CD14-positive monocyte (primary cell): ENCODE results near the gene IQCN. TPM values are rescaled to one million over a fixed set of nuclear protein-coding genes. Genes with fewer than 3 reads are reported as not detected.
A peak's percentile ranks its signal among the peaks of the same experiment; 100 is the strongest.

Experiments used
- DNase-seq, 3 donors: peaks; one replicate each; pipeline ENCODE4 v3.0.0-alpha.2; 2011 to 2022
- H2AFZ ChIP-seq: 2 replicates; pipeline ENCODE4 v1.6.0; 2012; ENCODE audit warnings: mild to moderate bottlenecking, low read depth, low read length, inconsistent platforms; ENCODE audit not compliant: insufficient read depth, poor library complexity, severe bottlenecking
- H3K27ac ChIP-seq, 2 donors: 1 replicate in 1 of 2; 2 replicates in 1 of 2; pipeline ENCODE4 v1.5.1; 2012 to 2013; ENCODE audit warnings: low read length in 2 of 2, control low read depth in 1 of 2, inconsistent platforms in 1 of 2, low read depth in 1 of 2, mild to moderate bottlenecking in 1 of 2
- H3K27me3 ChIP-seq, 2 donors: one replicate each; pipeline versions ENCODE4 v1.6.0 to v1.6.1; 2011 to 2013; ENCODE audit warnings: low read length in 2 of 2; ENCODE audit not compliant: control insufficient read depth in 2 of 2, insufficient read depth in 2 of 2
- H3K36me3 ChIP-seq, 2 donors: replicated peaks in 1 of 2; 1 replicate in 1 of 2; 2 replicates in 1 of 2; pipeline versions ENCODE4 v1.5.1 to v1.6.1; 2012 to 2013; ENCODE audit warnings: low read length in 2 of 2, control low read depth in 1 of 2, inconsistent platforms in 1 of 2, mild to moderate bottlenecking in 1 of 2; ENCODE audit not compliant: insufficient read depth in 2 of 2, control insufficient read depth in 1 of 2
- H3K4me1 ChIP-seq, 2 donors: 1 replicate in 1 of 2; 2 replicates in 1 of 2; pipeline versions ENCODE4 v1.5.1 to v1.6.1; 2012 to 2013; ENCODE audit warnings: low read length in 2 of 2, control low read depth in 1 of 2, inconsistent platforms in 1 of 2, mild to moderate bottlenecking in 1 of 2, moderate library complexity in 1 of 2; ENCODE audit not compliant: insufficient read depth in 2 of 2, control insufficient read depth in 1 of 2
- H3K4me2 ChIP-seq: replicated peaks from 2 replicates; pipeline ENCODE3; 2012; ENCODE audit warnings: low read length, moderate library complexity, mild to moderate bottlenecking; ENCODE audit not compliant: poor library complexity, severe bottlenecking; ENCODE audit errors: extremely low read depth
- H3K4me3 ChIP-seq, 3 experiments: fragments of 200-600 bp in 1 of 3; sonication (generic) in 1 of 3; replicated peaks in 1 of 3; 1 replicate in 2 of 3; 2 replicates in 1 of 3; pipeline ENCODE4 v1.5.1; 2011 to 2013; ENCODE audit warnings: low read length in 3 of 3, mild to moderate bottlenecking in 3 of 3, control low read depth in 2 of 3, low read depth in 2 of 3, inconsistent platforms in 1 of 3, moderate library complexity in 1 of 3
- H3K79me2 ChIP-seq: 2 replicates; pipeline ENCODE4 v1.6.0; 2012; ENCODE audit warnings: mild to moderate bottlenecking, control low read depth, inconsistent platforms, low read length, moderate library complexity; ENCODE audit not compliant: insufficient read depth
- H3K9ac ChIP-seq: 2 replicates; pipeline ENCODE4 v1.6.0; 2017; ENCODE audit warnings: low read length, mild to moderate bottlenecking; ENCODE audit not compliant: insufficient read depth, poor library complexity, severe bottlenecking
- H3K9me3 ChIP-seq, 2 donors: replicated peaks in 1 of 2; 1 replicate in 1 of 2; 2 replicates in 1 of 2; pipeline versions ENCODE4 v1.5.1 to v1.6.1; 2012 to 2013; ENCODE audit warnings: low read length in 2 of 2, control low read depth in 1 of 2; ENCODE audit not compliant: control insufficient read depth in 1 of 2, insufficient read depth in 1 of 2
- H4K20me1 ChIP-seq: 2 replicates; pipeline ENCODE4 v1.6.0; 2012; ENCODE audit warnings: mild to moderate bottlenecking, low read length, control low read depth, moderate library complexity; ENCODE audit not compliant: insufficient read depth
- H3K27ac Mint-ChIP-seq, 7 donors: one replicate each; pipeline ENCODE4 v1.8.0; 2020; ENCODE audit warnings: mild to moderate bottlenecking in 7 of 7, mixed read lengths in 7 of 7, moderate library complexity in 6 of 7, inconsistent platforms in 2 of 7
- H3K27me3 Mint-ChIP-seq, 3 donors: one replicate each; pipeline ENCODE4 v1.8.0; 2021 to 2022; ENCODE audit warnings: low read depth in 3 of 3, mild to moderate bottlenecking in 3 of 3, mixed read lengths in 3 of 3, moderate library complexity in 3 of 3, inconsistent platforms in 1 of 3
- H3K36me3 Mint-ChIP-seq, 2 donors: one replicate each; pipeline ENCODE4 v1.8.0; 2020; ENCODE audit warnings: mixed read lengths in 2 of 2, inconsistent platforms in 1 of 2, mild to moderate bottlenecking in 1 of 2
- H3K4me1 Mint-ChIP-seq: one replicate; pipeline ENCODE4 v1.8.0; 2020; ENCODE audit warnings: mild to moderate bottlenecking, mixed read lengths
- H3K4me3 Mint-ChIP-seq, 2 donors: one replicate each; pipeline ENCODE4 v1.8.0; 2020; ENCODE audit warnings: mild to moderate bottlenecking in 2 of 2, mixed read lengths in 2 of 2, moderate library complexity in 1 of 2
- H3K9me3 Mint-ChIP-seq, 7 donors: one replicate each; pipeline ENCODE4 v1.8.0; 2020 to 2022; ENCODE audit warnings: mixed read lengths in 7 of 7, mild to moderate bottlenecking in 6 of 7, moderate library complexity in 6 of 7, inconsistent platforms in 2 of 7
- WGBS: methylation state at CpG from one replicate; pipeline ENCODE4 v1.1.5; 2013; ENCODE audit warnings: missing lambda C conversion rate; ENCODE audit not compliant: insufficient coverage; 5-methylcytosine and 5-hydroxymethylcytosine counted together
- intact Hi-C, 2 donors: fragments of 100-400 bp; cut with micrococcal nuclease; formaldehyde crosslinking; loops; one replicate each; pipeline versions ENCODE4 v1.15.0 to v1.15.1; 2023
- polyA plus RNA-seq, 3 donors: library from polyadenylated mRNA; depleted of rRNA in 1 of 3; unstranded in 2 of 3; stranded (reverse) in 1 of 3; fragments of 300-500 nt in 2 of 3; fragments of >200 nt in 1 of 3; fragmentation: Illumina TruSeq in 2 of 3; gene quantifications; 1 replicate in 2 of 3; 2 replicates in 1 of 3; pipeline ENCODE4 v1.2.3, GENCODE V29; 2012 to 2021
- TF ChIP-seq, protein P1 (sequence below): fragments of 200-600 bp; IDR thresholded peaks from one replicate; pipeline ENCODE4 v1.8.0; 2022; ENCODE audit warnings: antibody characterized with exemption, mild to moderate bottlenecking

The IQCN gene
- polyA plus RNA-seq, 3 donors: 6.9 TPM; not detected in 2

DNA sequence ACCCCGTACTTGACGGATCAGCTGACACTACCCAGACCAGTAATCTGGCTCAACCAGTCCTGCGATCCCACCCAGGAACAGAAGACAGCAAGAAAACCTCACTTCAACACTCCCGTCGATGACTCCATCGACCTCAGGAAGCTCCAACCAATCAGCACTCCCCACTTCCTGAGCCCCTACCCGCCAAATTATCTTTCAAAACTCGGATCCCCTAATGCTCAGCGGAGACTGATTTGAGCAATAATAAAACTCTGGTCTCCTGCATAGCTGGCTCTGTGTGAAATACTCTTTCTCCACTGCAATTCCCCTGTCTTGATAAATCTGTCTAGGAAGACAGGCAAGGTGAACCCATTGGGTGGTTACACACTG is 47.5 kb upstream of the IQCN start:
- Mint-ChIP-seq H3K4me3 (peak overlapping the region; percentile 78 to 85), H3K9me3 (no peaks in the 10 kb centered on the region), H3K27me3 (no peaks in the 10 kb centered on the region), H3K4me1 (peaks cover 65% of the 10 kb centered on the region), H3K36me3 (peaks cover 0 to 4% of the 10 kb centered on the region in 2 donors), H3K27ac (peak overlapping the region; percentile 90 to 93 (median 92))
- intact Hi-C loops: loop anchor here (2.0 to 5.0 kb wide), 3 partner anchors 15 to 129 kb away; partner anchors contain the start of gene MPV17L2 (in 1 of the 2)
- Histone ChIP-seq H3K4me2 (peak overlapping the region; percentile 81), H3K36me3 (no peaks in the 10 kb centered on the region), H4K20me1 (no peaks in the 10 kb centered on the region), H3K4me3 (peak overlapping the region in 1 of 3 experiments; percentile 93), H3K4me1 (peaks cover 65 to 71% of the 10 kb centered on the region in 2 donors), H3K9ac (no peak overlapping the region), H2AFZ (no peak overlapping the region), H3K9me3 (no peaks in the 10 kb centered on the region), H3K27ac (peak overlapping the region; percentile 59 to 89), H3K27me3 (no peaks in the 10 kb centered on the region), H3K79me2 (peaks cover 61% of the 10 kb centered on the region)
- DNase-seq: no peak
- TF ChIP-seq, protein P1, sequence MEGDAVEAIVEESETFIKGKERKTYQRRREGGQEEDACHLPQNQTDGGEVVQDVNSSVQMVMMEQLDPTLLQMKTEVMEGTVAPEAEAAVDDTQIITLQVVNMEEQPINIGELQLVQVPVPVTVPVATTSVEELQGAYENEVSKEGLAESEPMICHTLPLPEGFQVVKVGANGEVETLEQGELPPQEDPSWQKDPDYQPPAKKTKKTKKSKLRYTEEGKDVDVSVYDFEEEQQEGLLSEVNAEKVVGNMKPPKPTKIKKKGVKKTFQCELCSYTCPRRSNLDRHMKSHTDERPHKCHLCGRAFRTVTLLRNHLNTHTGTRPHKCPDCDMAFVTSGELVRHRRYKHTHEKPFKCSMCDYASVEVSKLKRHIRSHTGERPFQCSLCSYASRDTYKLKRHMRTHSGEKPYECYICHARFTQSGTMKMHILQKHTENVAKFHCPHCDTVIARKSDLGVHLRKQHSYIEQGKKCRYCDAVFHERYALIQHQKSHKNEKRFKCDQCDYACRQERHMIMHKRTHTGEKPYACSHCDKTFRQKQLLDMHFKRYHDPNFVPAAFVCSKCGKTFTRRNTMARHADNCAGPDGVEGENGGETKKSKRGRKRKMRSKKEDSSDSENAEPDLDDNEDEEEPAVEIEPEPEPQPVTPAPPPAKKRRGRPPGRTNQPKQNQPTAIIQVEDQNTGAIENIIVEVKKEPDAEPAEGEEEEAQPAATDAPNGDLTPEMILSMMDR: no peak
- whole genome bisulfite sequencing: 6% methylated on average over 7 of the region's 9 CpGs

DNA sequence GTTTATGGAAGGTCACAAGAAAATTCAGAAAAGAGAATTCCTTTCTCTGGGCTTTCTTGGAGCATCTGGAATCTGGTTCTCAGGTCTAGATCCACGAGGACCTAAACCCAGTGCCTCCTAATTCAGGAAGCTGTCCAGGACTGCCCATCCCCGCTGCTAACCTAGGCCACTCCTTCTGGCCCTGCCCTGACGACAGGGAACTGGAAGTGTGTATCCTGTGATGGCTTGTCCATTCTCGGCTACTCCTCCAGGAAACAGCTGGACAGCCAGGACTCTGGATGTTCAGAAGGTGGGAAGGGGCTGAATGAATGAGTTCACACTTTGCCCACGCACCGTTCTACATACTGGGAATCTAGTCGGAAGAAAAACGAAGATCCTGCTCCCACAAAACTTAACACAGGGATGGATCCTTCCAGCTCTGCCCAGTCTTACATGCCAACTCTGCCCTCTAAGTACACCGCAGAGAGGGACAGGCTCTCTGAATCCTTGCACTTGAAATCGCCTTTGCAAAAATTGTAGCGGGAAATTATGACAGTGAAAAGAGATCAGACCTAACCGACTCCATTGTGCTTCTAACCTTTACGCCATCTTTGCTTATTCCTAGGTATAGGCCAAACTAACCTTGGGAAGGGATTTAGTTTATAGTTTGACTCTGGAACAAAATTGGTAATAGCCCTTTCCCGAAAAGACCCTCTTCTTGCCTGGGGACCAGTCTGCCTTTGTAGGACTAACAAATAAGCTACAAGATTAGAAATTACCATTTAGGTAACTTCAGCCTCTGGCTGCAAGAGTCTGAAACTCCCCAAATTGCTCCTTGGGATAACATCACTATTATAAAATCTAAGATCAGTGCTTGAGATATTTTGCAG is 46.8 kb upstream of the IQCN start:
- peak in 2 of 3 donors; percentile 40 to 45 for DNase-seq
- WGBS: 53% methylated on average over 8 of the region's 14 CpGs
- H4K20me1 ChIP-seq: no peaks in the 10 kb centered on the region
- H3K4me3 Mint-ChIP-seq: peak overlapping the region; percentile 78 to 85
- no peak overlapping the region for H3K9ac ChIP-seq
- no peaks in the 10 kb centered on the region for H3K9me3 ChIP-seq
- no peaks in the 10 kb centered on the region for H3K9me3 Mint-ChIP-seq
- peaks cover 65% of the 10 kb centered on the region for H3K79me2 ChIP-seq
- intact Hi-C loops: loop anchor here (2.0 to 5.0 kb wide), 2 partner anchors 14 to 129 kb away; partner anchors contain the start of gene MPV17L2 (in 1 of the 2)
- H3K36me3 Mint-ChIP-seq: peaks cover under 1 to 4% of the 10 kb centered on the region in 2 donors
- H3K27me3 ChIP-seq: no peaks in the 10 kb centered on the region
- TF ChIP-seq, protein P1: no peak
- H3K4me1 Mint-ChIP-seq: peaks cover 67% of the 10 kb centered on the region
- H3K27me3 Mint-ChIP-seq: no peaks in the 10 kb centered on the region
- peak overlapping the region; percentile 88 to 89 for H3K27ac ChIP-seq
- H2AFZ ChIP-seq: no peak overlapping the region
- H3K27ac Mint-ChIP-seq: peak overlapping the region; percentile 90 to 95 (median 92)
- H3K36me3 ChIP-seq: no peaks in the 10 kb centered on the region
- peak overlapping the region in 1 of 3 experiments; percentile 93 for H3K4me3 ChIP-seq
- peaks cover 67 to 73% of the 10 kb centered on the region in 2 donors for H3K4me1 ChIP-seq
- H3K4me2 ChIP-seq: peak overlapping the region; percentile 81
